Left ventricle myocardium superior (tissue), 1 donor: ENCODE results near the gene CTNNB1. TPM values are rescaled to one million over a fixed set of nuclear protein-coding genes. Genes with fewer than 3 reads are reported as not detected.

Experiments
- ATAC-seq: fragments of 200-7000 bp; cut with Tn5 transposase; one replicate; pipeline ENCODE4 v1.9.1; 2020; ENCODE audit warnings: mild to moderate bottlenecking, moderate library complexity
- DNase-seq: peaks from one replicate; pipeline ENCODE4 v3.0.0-alpha.2; 2020
- intact Hi-C: fragments of 100-400 bp; cut with micrococcal nuclease; formaldehyde crosslinking; loops from one replicate; pipeline ENCODE4 v1.11.0; 2022
- long read RNA-seq: library from polyadenylated mRNA; unstranded; transcript quantifications from one replicate; pipeline ENCODE4 v2.0.0, GENCODE V29; 2021
- total RNA-seq: library from RNA; stranded (reverse); fragmentation: NEBNext Ultra II Directional; extraction: Animal tissue kit (Norgen Biotek cat#: 25700); gene quantifications from one replicate; pipeline ENCODE4 v1.2.1, GENCODE V29; 2021
- donor health status: DM: no; HTN: yes; CAD: no; lungs with severe emphysema.

Gene CTNNB1
- total RNA-seq: 145 TPM
- long read RNA-seq, transcript CTNNB1-203 (16 exons, 3,472 nt): minor isoform, 10 of 104 reads
- long read RNA-seq, transcript CTNNB1-201 (15 exons, 3,947 nt): major isoform, 31 of 104 reads
- long read RNA-seq, transcript CTNNB1-202 (16 exons, 3,268 nt): minor isoform, 29 of 104 reads
- long read RNA-seq, partial matches to known transcripts: 21 of 104 reads
- long read RNA-seq, other reads (novel, unspliced or antisense): 7 of 104 reads

DNA sequence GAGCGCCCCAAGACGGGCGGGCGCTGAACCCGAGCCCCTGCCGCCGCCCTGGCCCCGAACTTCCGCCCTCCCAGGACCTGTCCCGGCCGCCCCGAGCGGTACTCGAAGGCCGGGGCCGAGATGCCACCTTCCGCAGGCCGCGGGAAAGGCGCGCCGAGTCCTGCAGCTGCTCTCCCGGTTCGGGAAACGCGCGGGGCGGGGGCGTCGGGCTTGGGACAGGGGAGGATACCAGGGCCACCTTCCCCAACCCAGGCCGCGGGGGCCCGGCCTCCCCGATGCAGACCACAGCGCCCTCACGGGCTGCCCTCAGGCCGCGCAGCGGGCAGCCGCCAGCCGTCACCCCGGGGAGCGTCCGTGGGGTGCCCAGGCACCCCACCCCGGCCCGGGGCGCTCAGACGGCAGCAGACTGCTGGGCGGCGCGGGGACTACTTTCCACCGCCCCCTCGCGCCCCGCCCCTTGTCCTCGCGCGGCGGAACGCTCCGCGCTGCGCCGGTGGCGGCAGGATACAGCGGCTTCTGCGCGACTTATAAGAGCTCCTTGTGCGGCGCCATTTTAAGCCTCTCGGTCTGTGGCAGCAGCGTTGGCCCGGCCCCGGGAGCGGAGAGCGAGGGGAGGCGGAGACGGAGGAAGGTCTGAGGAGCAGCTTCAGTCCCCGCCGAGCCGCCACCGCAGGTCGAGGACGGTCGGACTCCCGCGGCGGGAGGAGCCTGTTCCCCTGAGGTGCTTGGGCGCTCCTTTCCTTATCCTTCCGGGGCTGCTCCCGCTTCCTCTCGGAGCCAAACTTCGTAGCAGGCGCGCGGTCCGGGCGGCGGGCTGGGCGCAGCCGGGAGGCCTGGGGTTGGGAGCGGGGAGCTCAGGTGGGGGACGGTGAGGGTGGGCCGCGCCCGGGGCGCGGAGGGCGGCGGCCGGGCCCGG is at the start of gene CTNNB1:
CTNNB1 (plus strand) TSS at position 556 of the 916 bp plus-strand sequence. CDS start 24,564 bp downstream, outside the sequence.
- ATAC-seq: peak; percentile 91
- intact Hi-C loops: loop anchor here (10.0 kb wide), 1 partner anchor 614 kb away; no protein-coding TSS in a partner anchor
- peak; percentile 96 for DNase-seq

DNA sequence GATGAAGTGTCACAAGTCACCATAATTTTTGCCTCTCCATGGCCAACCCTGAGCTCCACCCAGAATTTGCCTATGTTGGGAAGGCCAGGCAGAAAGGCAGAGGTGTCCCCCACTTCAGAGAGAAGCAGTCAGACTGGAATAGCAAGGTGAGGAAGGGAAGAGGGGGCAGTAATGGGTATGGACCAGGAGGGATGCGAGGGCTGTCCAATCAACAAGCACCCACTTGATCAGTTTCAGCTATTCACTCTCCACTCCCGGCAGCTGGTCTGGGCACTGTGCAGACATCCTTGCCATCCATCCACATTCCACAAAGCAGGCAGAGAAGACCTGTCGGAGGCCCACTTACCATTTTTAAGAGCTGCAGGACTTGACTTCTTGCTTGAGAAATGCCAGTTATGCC is 43.5 kb upstream of the CTNNB1 start:
- ATAC-seq (no peak), DNase-seq (no peak)
- intact Hi-C loops: no loop called here

DNA sequence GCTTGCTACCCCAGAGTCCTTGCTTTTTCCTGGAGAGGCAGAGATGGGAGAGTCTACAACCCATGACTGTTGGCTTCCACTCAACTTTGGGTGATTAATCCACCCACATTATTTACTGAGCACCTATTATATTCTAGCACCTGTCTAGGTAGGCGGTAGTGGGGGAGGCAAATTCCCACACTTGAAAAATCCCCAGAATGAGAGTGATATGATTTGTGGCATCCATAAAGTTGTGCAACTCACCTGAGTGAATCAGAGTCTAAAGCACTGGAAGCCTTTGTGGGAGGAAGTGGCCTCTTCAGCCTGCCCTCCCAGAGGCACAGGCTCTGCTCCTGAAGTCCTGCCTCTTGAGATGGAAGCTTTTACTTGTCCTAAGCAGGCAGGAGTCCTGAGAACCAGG is 40.4 kb upstream of the CTNNB1 start:
- DNase-seq: no peak
- ATAC-seq: no peak
- intact Hi-C loops: no loop called here

DNA sequence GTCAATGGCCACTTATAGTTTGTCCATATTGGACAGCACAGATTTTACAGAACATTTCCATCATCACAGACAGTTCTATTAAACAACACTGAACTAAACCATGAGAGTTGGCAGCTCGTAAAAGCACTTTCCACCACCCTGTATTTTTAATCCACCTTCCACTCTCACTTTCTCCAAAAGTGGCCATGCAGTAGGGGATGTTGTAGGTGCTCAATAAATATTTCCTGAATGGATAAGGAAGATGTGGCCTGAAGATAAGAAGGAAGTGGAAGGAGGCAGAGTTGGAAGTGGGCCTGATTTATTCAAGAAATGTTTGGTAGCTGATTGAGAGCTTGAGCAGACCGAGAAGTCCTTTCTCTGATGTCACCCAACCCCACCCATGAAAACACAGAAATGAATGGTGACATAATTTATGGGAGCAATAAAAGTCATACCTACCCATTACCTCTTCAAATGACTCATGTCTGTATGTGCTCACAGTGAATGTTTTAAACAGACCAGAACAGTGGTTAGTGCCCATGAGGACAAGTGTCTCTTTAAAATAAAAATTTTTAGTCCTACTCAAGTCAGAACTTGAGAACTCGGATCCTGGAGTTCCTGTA is 39.6 kb upstream of the CTNNB1 start:
- ATAC-seq: no peak
- intact Hi-C loops: no loop called here
- DNase-seq: no peak

DNA sequence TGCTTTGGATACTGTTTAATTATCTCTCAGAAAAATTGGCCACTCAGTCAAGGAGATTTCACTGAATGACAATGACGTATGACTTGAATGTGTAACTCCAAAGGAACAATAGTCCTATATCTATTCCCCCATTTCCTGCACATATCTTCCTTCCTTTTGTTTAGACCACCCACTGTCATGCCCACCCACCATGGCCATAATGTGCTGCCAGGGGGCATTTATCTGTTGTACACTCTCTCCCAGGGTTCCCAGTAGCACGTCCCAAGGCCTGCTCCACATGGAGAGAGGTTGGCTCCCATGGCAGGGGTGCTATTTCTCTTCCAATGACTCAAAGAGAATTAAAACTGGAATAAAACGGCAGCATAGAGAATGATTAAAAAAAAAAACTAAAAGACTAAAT is 36.8 kb upstream of the CTNNB1 start:
- no peak for DNase-seq
- ATAC-seq: no peak
- intact Hi-C loops: no loop called here

DNA sequence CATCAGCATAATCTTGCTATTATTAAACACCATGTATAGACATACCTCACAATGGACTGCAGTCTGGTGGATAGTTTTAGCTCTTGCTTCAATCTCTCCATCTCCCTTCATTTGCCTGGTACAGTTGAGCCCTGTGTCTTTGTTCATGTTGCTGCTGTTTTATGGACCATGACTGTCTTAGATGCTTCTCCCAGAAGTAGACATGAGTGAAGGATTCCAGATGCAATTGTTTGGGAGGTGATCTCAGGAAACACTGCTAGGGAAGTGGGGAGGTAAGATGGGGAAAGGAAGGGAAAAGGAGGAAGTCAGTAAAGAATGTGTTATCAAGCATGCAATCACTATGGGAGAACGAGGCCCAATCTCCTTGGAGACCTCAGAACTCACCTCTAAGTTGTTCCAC is 36.3 kb upstream of the CTNNB1 start:
- intact Hi-C loops: no loop called here
- no peak for DNase-seq
- no peak for ATAC-seq

DNA sequence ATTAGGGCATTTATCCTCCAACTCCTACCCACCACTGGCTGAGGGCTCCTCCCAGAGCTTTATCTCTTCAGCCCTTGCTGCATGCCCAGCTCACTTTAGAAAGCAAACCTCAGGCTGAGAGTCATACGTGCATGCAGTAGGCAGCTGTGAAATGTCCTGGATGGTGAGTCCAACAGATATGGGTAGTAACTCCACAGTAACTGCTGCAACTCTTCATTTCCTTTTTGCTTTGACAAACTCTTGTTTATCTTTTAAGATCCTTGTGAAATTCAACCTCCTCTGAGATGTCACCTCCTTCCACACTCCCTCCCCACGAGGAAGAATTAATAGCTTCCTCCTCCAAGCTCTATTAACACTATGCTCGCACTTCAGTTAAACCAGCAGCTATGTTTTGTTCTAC is 35.9 kb upstream of the CTNNB1 start:
- intact Hi-C loops: no loop called here
- ATAC-seq (peak; percentile 45), DNase-seq (no peak)

DNA sequence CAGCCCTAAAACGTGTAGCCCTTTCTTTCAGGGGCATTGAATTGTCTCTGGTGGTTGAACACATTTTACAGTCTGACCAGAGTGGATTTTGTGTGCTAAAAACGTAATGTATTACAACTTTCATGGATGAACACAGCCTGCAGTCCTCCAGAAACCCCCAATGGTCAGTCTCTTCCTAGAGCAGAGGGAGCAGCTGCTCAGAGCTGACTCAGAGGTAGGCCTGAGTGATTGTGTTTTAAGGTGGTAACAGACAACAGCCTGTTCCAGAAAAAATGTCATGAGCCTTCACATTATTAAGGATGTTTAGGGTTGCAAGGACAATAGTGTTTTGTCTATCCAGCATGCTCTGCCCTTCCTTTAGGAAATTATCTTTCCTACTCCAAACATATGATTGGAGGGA is 34.5 kb upstream of the CTNNB1 start:
- intact Hi-C loops: no loop called here
- no peak for DNase-seq
- ATAC-seq: no peak

DNA sequence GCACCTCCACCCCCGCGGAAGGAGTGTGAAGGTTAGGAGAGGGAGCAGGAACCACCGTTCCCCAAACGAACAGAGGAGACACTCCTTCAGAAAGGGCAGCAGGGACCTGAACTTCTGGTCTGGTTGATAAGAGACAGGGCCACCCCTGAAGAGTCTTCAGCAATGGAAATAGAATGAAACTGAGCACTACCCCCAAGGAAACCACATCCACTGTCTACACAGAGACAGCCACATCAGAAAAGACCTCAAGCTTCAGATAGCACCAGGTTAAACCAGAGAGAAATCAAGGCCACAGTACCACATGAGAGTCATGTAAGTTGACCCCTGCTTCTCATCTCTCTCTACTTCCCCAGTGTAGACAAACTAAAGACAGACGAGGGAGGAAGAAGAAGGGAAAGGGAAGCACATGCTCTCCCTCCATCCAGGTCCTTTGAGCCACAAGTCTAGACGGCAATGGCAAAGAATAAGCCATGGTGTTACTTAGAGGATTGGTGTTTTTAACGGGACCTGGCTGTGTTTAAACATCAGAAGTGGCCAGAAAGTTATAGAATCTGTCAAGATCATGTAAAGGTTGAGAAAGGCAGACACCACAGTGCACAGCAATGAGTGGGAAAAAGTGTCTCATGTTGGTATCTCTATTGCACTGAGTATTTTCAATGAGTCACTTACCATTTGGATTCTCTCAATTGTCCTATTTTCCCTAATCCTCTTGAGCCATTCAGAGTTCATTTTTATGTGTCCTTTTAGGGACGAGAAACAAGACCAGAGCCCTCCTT is 31.4 kb upstream of the CTNNB1 start:
- intact Hi-C loops: no loop called here
- DNase-seq (no peak), ATAC-seq (no peak)

DNA sequence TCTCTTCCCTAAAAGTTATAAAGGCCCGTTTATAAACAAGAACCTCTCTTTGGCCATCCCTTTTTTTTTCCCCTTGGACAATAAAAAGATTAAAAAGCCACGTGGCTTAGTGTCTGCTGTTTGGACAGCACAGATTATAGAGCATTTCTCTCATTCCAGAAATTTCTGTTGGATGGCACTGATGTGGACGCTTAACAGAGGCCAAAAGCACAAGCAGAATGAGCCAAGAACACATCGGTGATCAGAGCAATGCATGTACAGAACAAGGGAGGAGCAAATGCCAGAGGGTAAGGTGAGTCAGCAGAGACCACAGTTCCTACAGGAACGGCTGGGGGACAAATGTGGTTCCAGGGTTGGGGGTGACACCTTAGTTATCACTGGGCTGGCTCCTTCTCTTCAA is 30.3 kb upstream of the CTNNB1 start:
- intact Hi-C loops: no loop called here
- DNase-seq (no peak), ATAC-seq (no peak)

DNA sequence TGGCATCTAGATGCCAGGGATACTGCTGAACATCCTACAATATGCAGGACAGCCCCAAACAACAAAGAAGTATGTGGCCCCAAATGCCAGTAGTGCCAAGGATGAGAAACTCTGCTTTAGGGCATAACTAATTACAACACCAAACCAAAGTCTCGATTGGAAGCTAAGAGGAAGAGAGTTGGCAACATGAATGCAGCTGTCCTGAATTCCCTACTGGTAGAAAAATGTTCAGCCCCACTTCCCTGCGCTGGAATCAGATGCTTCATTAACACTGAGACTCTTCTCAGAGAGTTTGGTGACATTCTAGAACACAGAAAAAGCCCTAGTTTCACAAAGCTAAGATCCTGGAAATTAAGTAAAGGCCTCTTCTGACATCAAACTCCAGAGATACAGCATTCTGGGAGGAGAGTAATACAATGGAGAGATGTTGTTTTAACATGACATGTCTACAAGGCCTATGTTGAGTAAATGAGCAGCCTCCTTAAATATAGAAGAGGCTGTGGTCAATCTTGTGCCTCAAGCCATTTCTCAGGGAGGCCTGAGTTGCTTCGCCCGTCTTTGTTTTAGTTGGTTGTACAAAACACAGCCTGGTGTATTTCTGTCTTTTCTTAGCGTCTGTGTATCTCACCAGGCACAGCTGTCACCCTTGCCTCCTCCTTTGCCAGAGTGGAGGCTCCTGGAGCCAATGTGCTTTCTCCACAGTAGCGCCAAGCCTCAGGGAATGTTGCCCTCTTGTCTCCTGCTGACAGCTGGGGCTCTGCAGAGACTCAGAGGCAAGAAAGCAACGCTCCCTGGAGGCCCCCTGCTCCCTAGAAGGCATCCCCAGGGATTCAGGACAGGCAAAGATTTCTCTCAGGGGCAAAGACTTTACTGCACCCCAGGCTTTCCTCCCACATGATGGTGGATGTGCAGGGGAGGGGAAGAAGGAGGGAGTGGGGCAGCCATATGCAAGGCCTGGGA is 25.1 kb upstream of the CTNNB1 start:
- DNase-seq (no peak), ATAC-seq (peak; percentile 38)
- intact Hi-C loops: no loop called here

DNA sequence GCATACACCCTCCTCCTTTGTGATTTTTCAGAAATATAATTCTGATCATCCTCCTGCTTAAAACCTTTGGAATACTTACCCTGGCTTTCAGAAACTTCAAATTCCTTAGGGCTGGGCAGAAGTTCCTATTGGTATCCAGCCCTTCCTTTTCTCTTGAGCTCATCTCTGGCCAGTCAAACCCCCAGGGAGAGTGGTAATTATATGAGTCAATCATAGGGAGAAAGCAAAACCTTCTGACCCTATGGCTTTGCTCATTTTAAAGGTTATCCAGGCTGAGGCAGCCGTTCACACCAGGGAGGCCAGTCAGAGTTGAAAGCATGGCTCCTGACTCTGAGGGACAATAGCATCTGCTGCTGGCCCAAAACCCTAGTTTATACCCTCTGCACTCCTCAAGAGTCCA is 23.9 kb upstream of the CTNNB1 start:
- DNase-seq: no peak
- ATAC-seq: no peak
- intact Hi-C loops: no loop called here

DNA sequence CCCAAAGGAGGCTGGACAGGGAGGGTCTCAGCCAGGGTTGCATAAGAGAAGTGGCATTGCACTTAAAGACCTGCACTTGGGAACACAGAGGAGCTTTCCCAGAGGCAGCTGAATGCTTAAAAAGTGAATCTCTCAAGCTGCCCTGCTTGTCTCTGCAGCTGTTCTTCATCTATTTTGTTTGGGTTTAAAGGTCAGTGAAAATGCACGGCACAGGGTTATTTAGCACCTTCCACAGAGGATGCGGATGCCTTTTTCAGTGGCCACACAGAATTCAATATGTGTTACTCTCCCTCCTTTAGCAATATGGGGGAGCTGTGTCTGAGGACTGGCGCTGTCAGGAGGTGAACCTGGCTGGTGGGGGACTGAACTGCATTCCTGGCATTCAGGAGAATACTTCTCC is 22.7 kb upstream of the CTNNB1 start:
- ATAC-seq: no peak
- intact Hi-C loops: no loop called here
- no peak for DNase-seq

DNA sequence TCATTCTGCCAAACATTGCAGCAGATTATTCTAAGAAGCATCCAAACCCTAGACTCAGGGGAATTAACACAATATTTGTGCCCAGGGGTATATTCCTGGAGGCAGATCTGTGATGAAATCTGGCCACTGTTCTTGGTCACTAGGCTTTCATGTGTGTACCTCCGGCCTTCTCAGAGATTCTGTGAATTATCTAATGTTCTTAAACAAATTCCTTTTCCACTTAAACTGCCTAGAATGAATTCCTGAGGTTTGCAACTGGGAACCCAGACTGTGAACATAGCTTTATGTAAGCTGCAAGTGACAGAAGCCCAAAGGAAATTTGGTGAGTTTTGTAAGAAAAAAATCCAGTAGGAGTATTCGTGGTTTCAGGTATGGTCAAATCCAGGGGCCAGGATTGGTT is 20.7 kb upstream of the CTNNB1 start:
- DNase-seq: no peak
- no peak for ATAC-seq
- intact Hi-C loops: no loop called here

DNA sequence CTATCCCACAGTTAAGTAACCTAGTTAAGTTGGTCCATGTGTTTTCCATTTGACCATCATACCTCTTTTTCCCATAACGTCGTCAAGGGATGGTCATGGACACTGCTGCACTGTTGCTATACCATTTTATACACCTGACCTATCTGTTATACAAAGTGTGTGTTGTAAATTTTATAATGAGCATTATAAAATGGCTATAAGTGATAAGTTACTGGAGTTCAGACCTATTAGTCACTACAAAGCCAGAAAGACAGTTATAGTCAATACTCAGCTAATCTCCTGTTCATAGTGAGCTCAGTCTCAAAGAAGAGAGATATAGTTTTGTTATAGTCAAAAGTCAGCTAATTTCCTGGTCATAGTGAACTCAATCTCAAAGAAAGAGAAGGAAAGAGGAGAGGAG is 18.9 kb upstream of the CTNNB1 start:
- ATAC-seq (no peak), DNase-seq (no peak)
- intact Hi-C loops: no loop called here

DNA sequence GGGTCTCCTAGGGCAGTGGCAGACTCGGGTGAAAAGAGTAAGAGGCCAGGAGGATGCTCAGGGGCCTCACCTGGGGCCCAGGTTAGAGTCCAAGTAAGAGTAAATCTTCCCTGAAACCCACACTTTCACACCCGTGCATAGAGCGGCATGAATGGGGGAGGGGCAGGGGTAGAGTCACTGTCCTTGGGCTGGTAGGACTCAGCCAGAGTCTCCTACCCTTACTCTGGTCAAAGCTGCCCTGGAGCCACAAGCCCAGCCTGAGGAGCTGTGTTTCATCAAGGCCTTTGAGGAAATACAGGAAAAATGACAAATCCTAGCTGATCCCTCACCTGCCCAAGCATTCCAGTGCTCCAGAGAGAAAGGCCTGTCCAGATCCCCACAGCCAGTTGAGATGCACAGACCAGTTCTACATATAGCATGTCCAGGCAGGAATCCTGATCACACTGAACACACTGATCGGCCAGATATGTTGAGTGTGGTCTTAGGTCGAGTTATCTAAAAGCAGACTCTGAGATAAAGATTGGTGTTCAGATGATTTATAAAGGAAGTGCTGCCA is 16.7 kb upstream of the CTNNB1 start:
- DNase-seq (no peak), ATAC-seq (no peak)
- intact Hi-C loops: no loop called here

DNA sequence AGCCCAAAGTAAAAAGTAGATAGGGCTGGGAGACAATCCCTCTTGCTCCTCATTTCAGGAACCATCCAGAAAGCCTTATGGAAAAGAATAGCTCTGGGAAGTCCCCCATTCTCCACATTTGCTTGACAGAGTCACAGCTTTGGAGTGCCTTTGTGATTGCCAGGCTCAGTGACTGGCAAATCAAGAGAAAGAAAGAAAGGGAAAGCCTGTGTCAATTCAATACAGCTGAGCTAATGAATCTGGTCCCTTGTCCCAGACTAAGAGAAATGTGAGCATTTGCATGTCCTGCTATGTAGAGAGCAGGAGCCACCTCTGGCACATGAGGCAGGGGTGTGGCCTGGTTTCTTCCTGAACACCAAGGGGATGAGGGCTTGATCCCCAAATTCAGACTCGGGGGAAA is 14.9 kb upstream of the CTNNB1 start:
- ATAC-seq: no peak
- intact Hi-C loops: no loop called here
- DNase-seq: no peak

DNA sequence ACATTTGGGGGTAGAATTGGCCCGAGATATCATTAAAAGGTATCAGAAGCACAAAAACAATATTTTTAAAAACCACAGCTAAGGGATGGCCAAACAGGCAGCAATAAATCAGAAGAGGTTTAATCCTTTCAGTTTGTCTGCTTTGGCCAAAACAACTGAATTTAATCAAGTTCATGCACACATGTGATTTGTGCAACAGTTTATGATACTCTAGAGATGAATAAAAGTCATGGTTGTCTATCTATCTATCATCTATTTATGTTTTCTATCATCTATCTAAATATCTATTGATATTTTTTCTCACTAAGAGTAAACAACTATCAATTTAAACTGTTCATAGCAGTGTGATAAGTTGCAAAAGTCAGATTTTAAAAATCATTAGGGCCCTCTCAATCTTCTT is 13.0 kb upstream of the CTNNB1 start:
- intact Hi-C loops: no loop called here
- DNase-seq (no peak), ATAC-seq (no peak)
